HG03039 (cell line): ENCODE data around the gene C11orf65.
"Not testable (repeated sequence)": the region's sequence is repeated elsewhere in the genome, so short reads cannot be mapped to it uniquely, and the experiment has no call there.

ENCODE experiments used
- ATAC-seq: cut with Tn5 transposase; IDR thresholded peaks from one replicate; pipeline ENCODE4 v1.9.1; 2021; ENCODE audit warnings: mild to moderate bottlenecking, moderate library complexity; ENCODE audit not compliant: unreplicated experiment

C11orf65 gene

DNA sequence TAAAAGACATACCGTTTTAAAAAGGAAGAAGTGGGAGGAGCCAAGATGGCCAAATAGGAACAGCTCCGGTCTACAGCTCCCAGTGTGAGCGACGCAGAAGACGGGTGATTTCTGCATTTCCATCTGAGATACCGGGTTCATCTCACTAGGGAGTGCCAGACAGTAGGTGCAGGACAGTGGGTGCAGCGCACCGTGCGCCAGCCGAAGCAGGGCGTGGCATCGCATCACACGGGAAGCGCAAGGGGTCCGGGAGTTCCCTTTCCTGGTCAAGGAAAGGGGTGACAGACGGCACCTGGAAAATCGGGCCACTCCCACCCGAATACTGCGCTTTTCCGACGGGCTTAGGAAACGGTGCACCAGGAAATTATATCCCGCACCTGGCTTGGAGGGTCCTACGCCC is 93.8 kb downstream of the C11orf65 start:
- ATAC-seq: not testable (repeated sequence)

DNA sequence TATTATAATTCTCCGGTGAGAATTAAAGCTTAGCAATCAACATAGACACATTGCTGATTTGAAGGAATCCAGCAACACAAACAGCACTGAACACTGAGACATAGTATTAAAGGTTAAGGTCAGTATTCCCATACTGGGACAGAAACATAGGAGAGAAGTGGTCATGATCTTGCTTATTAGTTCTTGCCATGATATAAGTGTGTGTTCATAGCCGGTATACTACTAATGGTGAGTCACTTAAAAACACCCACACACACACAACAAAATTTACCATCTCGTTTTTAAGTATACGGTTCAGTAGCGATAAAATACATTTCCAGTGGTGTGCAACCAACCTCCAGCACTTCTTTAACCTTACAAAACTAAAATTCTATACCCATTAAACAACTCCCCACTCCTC is 96.3 kb downstream of the C11orf65 start:
- ATAC-seq: no peak

DNA sequence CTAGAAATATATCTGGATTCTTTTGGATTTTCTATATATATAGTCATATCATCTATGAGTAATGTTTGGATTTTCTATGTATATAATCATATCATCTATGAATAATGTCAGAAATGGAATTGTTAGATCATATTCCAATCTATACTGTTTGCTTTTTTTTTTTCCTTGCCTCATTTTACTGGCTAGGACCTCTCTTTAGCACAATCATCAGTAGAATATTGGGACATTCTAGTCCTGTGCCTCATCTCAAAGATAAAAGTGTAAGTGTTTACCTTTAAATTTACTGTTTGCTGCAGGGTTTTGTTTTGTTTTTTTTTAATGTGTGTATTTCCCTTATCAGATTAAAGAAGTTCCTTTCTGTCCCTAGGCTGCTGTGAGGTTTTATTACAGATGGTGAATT is 97.0 kb downstream of the C11orf65 start:
- ATAC-seq: no peak

GRCh38 chr11:108369064-108369463 is 98.3 kb downstream of the C11orf65 start:
- ATAC-seq: no peak

DNA sequence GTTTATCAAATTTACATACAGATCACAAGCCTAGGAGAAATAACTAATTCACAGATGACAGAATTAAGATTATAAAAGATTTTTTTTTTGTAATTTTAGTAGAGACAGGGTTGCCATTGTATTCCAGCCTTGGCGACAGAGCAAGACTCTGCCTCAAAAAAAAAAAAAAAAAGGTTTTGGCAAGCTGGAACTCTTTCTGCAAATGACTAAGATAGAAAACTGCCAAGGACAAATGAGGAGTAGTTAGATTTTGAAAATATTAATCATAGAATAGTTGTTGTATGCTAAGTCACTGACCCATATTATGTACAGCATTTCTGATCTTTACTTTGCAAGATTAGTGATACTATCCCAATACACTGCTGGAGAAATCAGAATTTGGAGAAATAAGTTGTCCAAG is 99.2 kb downstream of the C11orf65 start:
- ATAC-seq: no peak

- ATAC-seq: no peak
Measured at GRCh38 chr11:108364159-108364558, 103.2 kb downstream of the C11orf65 start.

- no peak for ATAC-seq
Measured at GRCh38 chr11:108351468-108351867, 115.9 kb downstream of the C11orf65 start.

GRCh38 chr11:108346451-108346850 is 120.9 kb downstream of the C11orf65 start:
- no peak for ATAC-seq

GRCh38 chr11:108345767-108346166 is 121.6 kb downstream of the C11orf65 start:
- ATAC-seq: no peak

DNA sequence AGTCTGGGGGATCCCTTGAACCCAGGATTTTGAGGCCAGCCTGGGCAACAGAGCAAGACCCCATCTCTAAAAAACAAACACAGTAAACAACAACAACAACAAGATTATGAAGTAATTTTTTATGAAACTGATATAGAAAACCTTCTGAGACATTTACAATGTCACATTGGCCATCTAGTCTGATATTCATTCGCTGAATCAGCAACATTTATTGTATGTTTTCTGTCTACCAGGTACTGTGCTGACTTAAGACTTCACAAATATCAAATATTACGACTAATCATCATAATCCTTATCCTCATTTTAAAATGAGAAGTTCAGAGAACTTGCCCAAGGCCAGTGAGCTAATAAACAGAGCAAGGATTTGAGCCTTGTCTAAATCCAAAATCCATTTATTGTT is 123.6 kb downstream of the C11orf65 start:
- ATAC-seq: no peak

- no peak for ATAC-seq
Measured at GRCh38 chr11:108341654-108342053, 125.7 kb downstream of the C11orf65 start.

DNA sequence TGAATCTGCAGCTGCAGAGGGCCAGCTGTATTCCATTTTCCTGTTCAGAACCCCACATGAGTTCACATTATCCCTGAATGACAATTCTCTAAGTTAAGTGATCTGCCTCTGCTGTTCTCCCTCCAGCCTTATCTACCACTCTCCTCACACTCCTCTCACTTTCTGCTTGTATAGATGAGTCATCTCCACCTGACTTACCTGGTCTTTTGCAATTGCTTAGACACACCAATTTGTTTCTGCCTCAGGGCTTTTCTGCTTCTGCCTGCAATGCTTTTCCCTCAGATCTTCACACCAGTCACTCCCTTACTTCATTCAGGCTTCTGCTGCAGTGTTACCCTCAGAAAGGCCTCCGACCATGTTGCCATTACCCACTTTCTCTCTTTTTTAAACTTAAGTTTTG is 126.4 kb downstream of the C11orf65 start:
- no peak for ATAC-seq

GRCh38 chr11:108338750-108339149 is 128.6 kb downstream of the C11orf65 start:
- ATAC-seq: no peak

DNA sequence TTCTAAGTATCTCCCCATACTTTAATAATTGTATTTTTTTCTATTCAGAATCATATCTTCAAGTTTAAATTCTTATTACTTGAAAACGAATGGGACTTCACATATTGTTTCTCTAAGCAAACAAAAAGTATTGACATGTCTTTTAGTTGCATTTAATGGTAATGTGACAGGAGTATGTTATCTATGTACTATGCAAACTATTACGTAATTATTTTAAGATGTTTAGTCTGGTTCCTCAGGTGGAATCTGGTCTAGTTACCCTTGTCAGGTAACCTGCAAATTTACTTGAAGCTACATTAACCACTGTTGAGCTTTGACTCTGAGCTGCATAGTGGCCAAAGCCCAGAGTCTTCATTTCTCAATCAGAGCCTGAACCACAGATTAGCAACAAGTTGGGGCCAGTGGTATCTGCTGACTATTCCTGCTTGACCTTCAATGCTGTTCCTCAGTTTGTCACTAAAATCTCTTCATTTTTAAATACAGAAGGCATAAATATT is 133.9 kb downstream of the C11orf65 start:
- no peak for ATAC-seq
